ENCODE results near the gene UBE2U. TPM values are rescaled to one million over a fixed set of nuclear protein-coding genes. Genes with fewer than 3 reads are reported as not detected.
A peak's percentile ranks its signal among the peaks of the same experiment; 100 is the strongest.

UBE2U gene
- total RNA-seq, 1 experiment from 2014 or later, result not detected

DNA sequence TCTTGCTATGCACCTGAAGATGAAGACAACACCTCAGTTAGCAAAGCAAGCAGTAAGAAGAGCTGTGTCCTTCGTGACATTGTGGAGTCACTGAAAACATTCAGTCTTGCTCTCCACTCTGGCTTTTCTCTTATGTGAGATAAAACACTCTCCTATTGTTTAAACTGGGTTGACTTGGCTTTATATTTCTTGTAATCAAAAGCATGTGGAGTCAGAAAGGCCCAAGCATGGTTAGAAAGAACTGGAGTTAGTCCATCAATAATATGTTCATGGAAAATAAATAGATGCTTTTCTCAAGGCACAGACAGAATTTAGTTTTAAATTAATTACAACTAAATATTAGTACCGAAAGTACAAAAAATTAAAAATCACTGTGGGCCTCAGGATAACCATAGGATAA lies 61.7 kb downstream of the UBE2U start:
- Mint-ChIP-seq H3K36me3 (no peaks in the 10 kb centered on the region), H3K4me1 (peaks cover 9% of the 10 kb centered on the region), H3K9me3 (no peaks in the 10 kb centered on the region), H3K4me3 (no peak overlapping the region), H3K27me3 (ENCODE audit: low read depth) (no peaks in the 10 kb centered on the region), H3K27ac (no peak overlapping the region)
- ChIA-PET POLR2A (no interaction called here), CTCF (no interaction called here)
- ATAC-seq (no peak), DNase-seq (ENCODE audit: low spot score) (no peak)
- TF ChIP-seq JAZF1 (CRISPR knock-in tag; IDR thresholded peaks at IDR 0.05) (no peak), ETV6 (CRISPR knock-in tag; IDR thresholded peaks at IDR 0.05) (no peak)

DNA sequence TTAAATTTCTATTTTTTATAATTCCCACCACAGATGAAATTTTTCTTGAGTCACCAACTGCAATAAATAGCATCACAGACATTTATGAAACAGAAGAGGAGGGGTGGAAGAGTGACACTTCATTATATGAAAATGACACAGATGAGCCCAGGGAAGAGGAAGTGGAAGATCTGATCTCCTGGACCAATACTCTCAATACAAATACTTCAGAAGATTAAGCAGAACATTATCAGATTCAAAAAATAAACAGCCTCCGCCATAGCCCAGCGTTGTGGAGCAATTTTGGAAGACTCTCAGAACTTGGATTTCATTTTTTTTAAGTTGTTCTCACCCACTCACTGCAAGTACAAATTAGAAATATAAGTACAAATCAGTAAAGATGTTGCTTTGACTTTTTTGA lies 63.6 kb downstream of the UBE2U start:
- CTCF ChIA-PET, result no interaction called here
- POLR2A ChIA-PET, result no interaction called here
- TF ChIP-seq ZNF138 (CRISPR knock-in tag; conservative IDR thresholded peaks at IDR 0.05) (no peak), ZNF219 (CRISPR knock-in tag; IDR thresholded peaks at IDR 0.05; ENCODE audit: borderline replicate concordance) (no peak), FOXP1 (CRISPR knock-in tag; IDR thresholded peaks at IDR 0.05; ENCODE audit: borderline replicate concordance) (no peak), RORB (CRISPR knock-in tag; IDR thresholded peaks at IDR 0.05) (no peak), CBFB (CRISPR knock-in tag; IDR thresholded peaks at IDR 0.05; ENCODE audit: low read depth) (no peak), IRF2 (CRISPR knock-in tag; IDR thresholded peaks at IDR 0.05; ENCODE audit: borderline replicate concordance, low read depth) (no peak)
- TF ChIP-seq, protein P1, sequence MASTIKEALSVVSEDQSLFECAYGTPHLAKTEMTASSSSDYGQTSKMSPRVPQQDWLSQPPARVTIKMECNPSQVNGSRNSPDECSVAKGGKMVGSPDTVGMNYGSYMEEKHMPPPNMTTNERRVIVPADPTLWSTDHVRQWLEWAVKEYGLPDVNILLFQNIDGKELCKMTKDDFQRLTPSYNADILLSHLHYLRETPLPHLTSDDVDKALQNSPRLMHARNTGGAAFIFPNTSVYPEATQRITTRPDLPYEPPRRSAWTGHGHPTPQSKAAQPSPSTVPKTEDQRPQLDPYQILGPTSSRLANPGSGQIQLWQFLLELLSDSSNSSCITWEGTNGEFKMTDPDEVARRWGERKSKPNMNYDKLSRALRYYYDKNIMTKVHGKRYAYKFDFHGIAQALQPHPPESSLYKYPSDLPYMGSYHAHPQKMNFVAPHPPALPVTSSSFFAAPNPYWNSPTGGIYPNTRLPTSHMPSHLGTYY (CRISPR knock-in tag; IDR thresholded peaks at IDR 0.05), result no peak
- TF ChIP-seq, protein P2, sequence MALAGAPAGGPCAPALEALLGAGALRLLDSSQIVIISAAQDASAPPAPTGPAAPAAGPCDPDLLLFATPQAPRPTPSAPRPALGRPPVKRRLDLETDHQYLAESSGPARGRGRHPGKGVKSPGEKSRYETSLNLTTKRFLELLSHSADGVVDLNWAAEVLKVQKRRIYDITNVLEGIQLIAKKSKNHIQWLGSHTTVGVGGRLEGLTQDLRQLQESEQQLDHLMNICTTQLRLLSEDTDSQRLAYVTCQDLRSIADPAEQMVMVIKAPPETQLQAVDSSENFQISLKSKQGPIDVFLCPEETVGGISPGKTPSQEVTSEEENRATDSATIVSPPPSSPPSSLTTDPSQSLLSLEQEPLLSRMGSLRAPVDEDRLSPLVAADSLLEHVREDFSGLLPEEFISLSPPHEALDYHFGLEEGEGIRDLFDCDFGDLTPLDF (CRISPR knock-in tag; IDR thresholded peaks at IDR 0.05), result no peak

DNA sequence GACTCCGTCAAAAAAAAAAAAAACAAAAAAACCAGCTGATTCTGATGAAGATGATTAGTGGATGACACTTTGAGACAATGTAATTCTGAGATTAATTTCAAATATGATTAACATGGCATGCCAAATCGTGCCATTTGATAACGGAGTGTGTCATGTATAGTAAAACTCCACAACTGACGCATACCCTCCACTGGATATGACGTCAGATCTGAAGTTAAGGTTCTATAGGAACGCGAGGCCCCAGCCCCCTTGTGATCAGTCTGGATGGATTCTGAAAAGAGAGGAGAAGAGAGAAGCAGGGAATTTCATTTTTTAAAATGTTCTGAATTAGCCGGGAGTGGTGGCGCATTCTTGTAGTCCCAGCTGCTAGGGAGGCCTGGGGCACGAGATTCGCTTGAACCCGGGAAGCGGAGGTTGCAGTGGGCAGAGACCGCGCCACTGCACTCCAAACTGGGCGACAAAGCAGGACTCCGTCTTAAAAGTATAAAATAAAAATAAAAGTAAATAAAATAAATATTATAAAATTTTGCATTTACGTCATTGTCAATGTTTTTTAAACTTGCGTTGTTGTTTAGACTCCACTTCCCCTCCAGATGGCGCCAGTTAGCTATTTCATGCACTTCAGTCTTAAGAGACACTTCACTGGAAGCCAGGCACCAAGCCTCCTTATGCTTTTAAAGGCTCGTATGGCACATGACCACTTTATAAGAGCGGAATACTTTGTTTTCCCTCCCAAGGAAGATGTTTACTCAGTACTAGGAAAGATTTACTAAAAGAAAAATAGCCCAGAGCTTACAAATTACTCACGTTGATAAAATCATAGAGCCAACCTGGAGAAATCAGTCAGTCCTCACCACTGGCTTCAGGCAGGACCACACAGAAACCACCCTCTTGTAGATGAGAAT lies 65.5 kb downstream of the UBE2U start:
- TF ChIP-seq, protein P3, sequence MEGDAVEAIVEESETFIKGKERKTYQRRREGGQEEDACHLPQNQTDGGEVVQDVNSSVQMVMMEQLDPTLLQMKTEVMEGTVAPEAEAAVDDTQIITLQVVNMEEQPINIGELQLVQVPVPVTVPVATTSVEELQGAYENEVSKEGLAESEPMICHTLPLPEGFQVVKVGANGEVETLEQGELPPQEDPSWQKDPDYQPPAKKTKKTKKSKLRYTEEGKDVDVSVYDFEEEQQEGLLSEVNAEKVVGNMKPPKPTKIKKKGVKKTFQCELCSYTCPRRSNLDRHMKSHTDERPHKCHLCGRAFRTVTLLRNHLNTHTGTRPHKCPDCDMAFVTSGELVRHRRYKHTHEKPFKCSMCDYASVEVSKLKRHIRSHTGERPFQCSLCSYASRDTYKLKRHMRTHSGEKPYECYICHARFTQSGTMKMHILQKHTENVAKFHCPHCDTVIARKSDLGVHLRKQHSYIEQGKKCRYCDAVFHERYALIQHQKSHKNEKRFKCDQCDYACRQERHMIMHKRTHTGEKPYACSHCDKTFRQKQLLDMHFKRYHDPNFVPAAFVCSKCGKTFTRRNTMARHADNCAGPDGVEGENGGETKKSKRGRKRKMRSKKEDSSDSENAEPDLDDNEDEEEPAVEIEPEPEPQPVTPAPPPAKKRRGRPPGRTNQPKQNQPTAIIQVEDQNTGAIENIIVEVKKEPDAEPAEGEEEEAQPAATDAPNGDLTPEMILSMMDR (IDR thresholded peaks at IDR 0.05), result peak; percentile 69
- TF ChIP-seq, protein P4, sequence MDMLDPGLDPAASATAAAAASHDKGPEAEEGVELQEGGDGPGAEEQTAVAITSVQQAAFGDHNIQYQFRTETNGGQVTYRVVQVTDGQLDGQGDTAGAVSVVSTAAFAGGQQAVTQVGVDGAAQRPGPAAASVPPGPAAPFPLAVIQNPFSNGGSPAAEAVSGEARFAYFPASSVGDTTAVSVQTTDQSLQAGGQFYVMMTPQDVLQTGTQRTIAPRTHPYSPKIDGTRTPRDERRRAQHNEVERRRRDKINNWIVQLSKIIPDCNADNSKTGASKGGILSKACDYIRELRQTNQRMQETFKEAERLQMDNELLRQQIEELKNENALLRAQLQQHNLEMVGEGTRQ (CRISPR knock-in tag; IDR thresholded peaks at IDR 0.05), result peak; percentile 26; the same call in 1 of the 2 replicates
- no peak for TF ChIP-seq ELF4 (CRISPR knock-in tag; IDR thresholded peaks at IDR 0.05; ENCODE audit: low read depth)
- peak; percentile 89 for ATAC-seq
- Mint-ChIP-seq H3K36me3 (peaks cover 12% of the 10 kb centered on the region), H3K27ac (no peak overlapping the region), H3K4me3 (no peak overlapping the region), H3K4me1 (peaks cover 6% of the 10 kb centered on the region), H3K27me3 (ENCODE audit: low read depth) (peaks cover 7% of the 10 kb centered on the region), H3K9me3 (peaks cover 19% of the 10 kb centered on the region)
- POLR2A ChIA-PET, result no interaction called here
- DNase-seq (ENCODE audit: low spot score), result peak; percentile 72
- CTCF ChIA-PET, result interaction anchor here (0.6 to 1.5 kb wide), 9 partner anchors 17 to 577 kb away, joined by 3 to 5 read pairs (median 4); no protein-coding TSS in a partner anchor

More for the DNA sequence above, 63.6 kb downstream of the UBE2U start:
- Mint-ChIP-seq H3K4me3 (no peak overlapping the region), H3K27ac (no peak overlapping the region), H3K9me3 (0 out of 2 replicates have a peak, but pooled peaks cover 5% of the 10 kb centered on the region), H3K36me3 (no peaks in the 10 kb centered on the region), H3K27me3 (ENCODE audit: low read depth) (no peaks in the 10 kb centered on the region), H3K4me1 (peaks cover 6% of the 10 kb centered on the region)
- ATAC-seq, result no peak
- no peak for DNase-seq (ENCODE audit: low spot score)

DNA sequence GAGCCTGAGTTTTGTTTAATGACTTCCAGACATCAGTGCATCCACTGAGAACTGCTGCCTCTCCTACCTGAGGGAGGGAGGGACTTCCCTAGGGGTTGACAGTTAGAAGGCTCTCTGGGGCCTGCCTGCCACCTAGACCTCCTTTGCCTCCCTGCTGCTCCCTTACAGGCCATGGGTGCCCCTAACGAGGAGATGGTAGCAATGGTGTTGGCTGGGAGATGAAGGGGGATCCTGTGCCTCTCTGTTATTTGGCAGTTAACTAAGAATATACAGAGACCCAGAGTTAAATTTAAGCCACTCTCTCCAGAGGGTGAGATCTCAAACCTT lies 66.1 kb downstream of the UBE2U start:
- H3K27me3 Mint-ChIP-seq (ENCODE audit: low read depth), result peaks cover 7% of the 10 kb centered on the region
- ChIA-PET POLR2A (no interaction called here), CTCF (interaction anchor here (1.0 to 1.2 kb wide), 4 partner anchors 26 to 578 kb away, joined by 3 to 5 read pairs (median 4); no protein-coding TSS in a partner anchor)
- no peak overlapping the region for H3K4me3 Mint-ChIP-seq
- H3K27ac Mint-ChIP-seq, result no peak overlapping the region
- DNase-seq (ENCODE audit: low spot score), result no peak
- ATAC-seq, result peak; percentile 43
- H3K36me3 Mint-ChIP-seq, result peaks cover 17% of the 10 kb centered on the region
- peaks cover 23% of the 10 kb centered on the region for H3K9me3 Mint-ChIP-seq
- peaks cover 6% of the 10 kb centered on the region for H3K4me1 Mint-ChIP-seq
- TF ChIP-seq NFYB (CRISPR knock-in tag; conservative IDR thresholded peaks at IDR 0.05; ENCODE audit: low read depth) (no peak), ZNF219 (CRISPR knock-in tag; IDR thresholded peaks at IDR 0.05; ENCODE audit: borderline replicate concordance) (no peak), SOX15 (CRISPR knock-in tag; IDR thresholded peaks at IDR 0.05) (no peak), ATF1 (CRISPR knock-in tag; IDR thresholded peaks at IDR 0.05) (no peak), GABPB1 (CRISPR knock-in tag; IDR thresholded peaks at IDR 0.05) (no peak)
- TF ChIP-seq, protein P4 (CRISPR knock-in tag; IDR thresholded peaks at IDR 0.05), result no peak
- TF ChIP-seq, protein P5, sequence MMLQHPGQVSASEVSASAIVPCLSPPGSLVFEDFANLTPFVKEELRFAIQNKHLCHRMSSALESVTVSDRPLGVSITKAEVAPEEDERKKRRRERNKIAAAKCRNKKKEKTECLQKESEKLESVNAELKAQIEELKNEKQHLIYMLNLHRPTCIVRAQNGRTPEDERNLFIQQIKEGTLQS (CRISPR knock-in tag; conservative IDR thresholded peaks at IDR 0.05), result no peak
- TF ChIP-seq, protein P2 (CRISPR knock-in tag; IDR thresholded peaks at IDR 0.05), result no peak
